Activated naive CD8-positive, alpha-beta T cell treated with anti-CD3 and anti-CD28 coated beads, Interleukin-2, amount 50 U/mL, for 24 hours (primary cell): ENCODE measurements around the gene RNF39.

Experiments
- ATAC-seq: fragments of 150-1000 bp; cut with Tn5 transposase; one replicate; pipeline ENCODE4 v1.10.0; 2021
- DNase-seq: peaks from one replicate; pipeline ENCODE4 v3.0.0; 2021
- H3K27ac Mint-ChIP-seq: one replicate; pipeline ENCODE4 v1.8.0; 2021; ENCODE audit warnings: mild to moderate bottlenecking, mixed read lengths
- H3K27me3 Mint-ChIP-seq: one replicate; pipeline ENCODE4 v1.8.0; 2021; ENCODE audit warnings: mixed read lengths
- H3K36me3 Mint-ChIP-seq: one replicate; pipeline ENCODE4 v1.8.0; 2021; ENCODE audit warnings: low read depth, mixed read lengths
- H3K4me1 Mint-ChIP-seq: one replicate; pipeline ENCODE4 v1.8.0; 2021; ENCODE audit warnings: mixed read lengths
- H3K4me3 Mint-ChIP-seq: one replicate; pipeline ENCODE4 v1.8.0; 2021; ENCODE audit warnings: mild to moderate bottlenecking, moderate library complexity, mixed read lengths
- H3K9me3 Mint-ChIP-seq: one replicate; pipeline ENCODE4 v1.8.0; 2021; ENCODE audit warnings: mixed read lengths

RNF39 gene

GRCh38 chr6:30102414-30102969 lies 26.9 kb upstream of the RNF39 start:
- peak overlapping the region; percentile 78 for H3K4me3 Mint-ChIP-seq
- H3K27ac Mint-ChIP-seq = no peak overlapping the region
- ATAC-seq = no peak
- peaks cover 51% of the 10 kb centered on the region for H3K27me3 Mint-ChIP-seq
- no peaks in the 10 kb centered on the region for H3K36me3 Mint-ChIP-seq
- peaks cover 43% of the 10 kb centered on the region for H3K4me1 Mint-ChIP-seq
- no peaks in the 10 kb centered on the region for H3K9me3 Mint-ChIP-seq
- DNase-seq = peak; percentile 8

GRCh38 chr6:30101444-30102413 lies 26.2 kb upstream of the RNF39 start:
- DNase-seq (peak; percentile 85), ATAC-seq (peak; percentile 75)
- no peaks in the 10 kb centered on the region for H3K36me3 Mint-ChIP-seq
- peaks cover 51% of the 10 kb centered on the region for H3K27me3 Mint-ChIP-seq
- H3K9me3 Mint-ChIP-seq = no peaks in the 10 kb centered on the region
- H3K4me3 Mint-ChIP-seq = peak overlapping the region; percentile 78
- H3K4me1 Mint-ChIP-seq = peaks cover 44% of the 10 kb centered on the region
- no peak overlapping the region for H3K27ac Mint-ChIP-seq

GRCh38 chr6:30100585-30101443 lies 25.2 kb upstream of the RNF39 start:
- peak; percentile 17 for DNase-seq
- H3K36me3 Mint-ChIP-seq = no peaks in the 10 kb centered on the region
- H3K4me1 Mint-ChIP-seq = peaks cover 44% of the 10 kb centered on the region
- H3K27me3 Mint-ChIP-seq = peaks cover 49% of the 10 kb centered on the region
- ATAC-seq = no peak
- H3K27ac Mint-ChIP-seq = no peak overlapping the region
- no peaks in the 10 kb centered on the region for H3K9me3 Mint-ChIP-seq
- peak overlapping the region; percentile 78 for H3K4me3 Mint-ChIP-seq

GRCh38 chr6:30100154-30100553 lies 24.6 kb upstream of the RNF39 start:
- no peaks in the 10 kb centered on the region for H3K36me3 Mint-ChIP-seq
- H3K4me1 Mint-ChIP-seq = peaks cover 44% of the 10 kb centered on the region
- peak overlapping the region; percentile 56 for H3K4me3 Mint-ChIP-seq

GRCh38 chr6:30097902-30098768 lies 22.6 kb upstream of the RNF39 start:
- H3K36me3 Mint-ChIP-seq = no peaks in the 10 kb centered on the region
- H3K27me3 Mint-ChIP-seq = peaks cover 50% of the 10 kb centered on the region
- H3K9me3 Mint-ChIP-seq = no peaks in the 10 kb centered on the region
- no peak overlapping the region for H3K27ac Mint-ChIP-seq
- no peak overlapping the region for H3K4me3 Mint-ChIP-seq
- H3K4me1 Mint-ChIP-seq = peaks cover 38% of the 10 kb centered on the region
- ATAC-seq (no peak), DNase-seq (no peak)

More at GRCh38 chr6:30100154-30100553, 24.6 kb upstream of the RNF39 start:
- peaks cover 49% of the 10 kb centered on the region for H3K27me3 Mint-ChIP-seq
- H3K27ac Mint-ChIP-seq = no peak overlapping the region
- DNase-seq (no peak), ATAC-seq (no peak)
- no peaks in the 10 kb centered on the region for H3K9me3 Mint-ChIP-seq

- H3K4me3 Mint-ChIP-seq = no peak overlapping the region
- no peak for DNase-seq
- H3K4me1 Mint-ChIP-seq = peaks cover 30% of the 10 kb centered on the region
- H3K9me3 Mint-ChIP-seq = no peaks in the 10 kb centered on the region
- no peaks in the 10 kb centered on the region for H3K36me3 Mint-ChIP-seq
- H3K27ac Mint-ChIP-seq = no peak overlapping the region
- peaks cover 55% of the 10 kb centered on the region for H3K27me3 Mint-ChIP-seq
- ATAC-seq = no peak
Observed at GRCh38 chr6:30096829-30097228, 21.3 kb upstream of the RNF39 start.

DNA sequence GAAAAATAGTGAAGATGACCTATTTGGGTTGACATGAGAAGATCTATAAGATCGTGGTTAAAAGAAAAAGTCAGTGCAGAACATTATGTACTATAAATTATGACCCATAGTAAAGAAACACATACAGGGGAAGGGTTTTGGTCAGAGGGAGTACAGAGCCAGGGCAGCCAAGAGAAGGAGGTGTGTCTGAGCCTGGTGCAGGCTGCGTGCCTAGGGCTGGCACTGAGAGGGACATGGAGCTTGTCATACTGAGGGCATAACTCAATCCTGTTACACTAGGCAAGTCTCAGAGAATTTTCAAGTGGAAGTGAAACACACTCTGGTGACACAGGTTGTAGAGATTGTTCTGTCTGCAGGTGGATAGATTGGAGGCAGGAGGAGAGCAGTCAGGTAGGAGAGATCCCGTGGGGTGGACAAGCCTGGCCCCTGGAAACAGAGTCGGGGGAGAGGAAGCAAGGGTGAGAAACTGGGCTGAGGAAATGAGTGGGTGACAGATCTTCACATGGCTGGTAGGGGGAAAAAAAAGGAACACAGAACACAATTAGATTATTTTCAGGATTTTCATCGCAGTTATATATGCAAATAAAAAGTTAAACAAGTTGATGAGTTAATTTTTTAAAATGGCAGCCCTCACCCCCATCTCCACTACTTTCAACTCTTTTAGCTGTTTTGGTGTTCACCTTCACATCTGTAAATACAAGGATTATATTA lies 18.5 kb upstream of the RNF39 start:
- Mint-ChIP-seq H3K4me1 (peaks cover 12% of the 10 kb centered on the region), H3K4me3 (no peak overlapping the region), H3K9me3 (no peaks in the 10 kb centered on the region), H3K36me3 (no peaks in the 10 kb centered on the region), H3K27me3 (peaks cover 53% of the 10 kb centered on the region), H3K27ac (no peak overlapping the region)
- DNase-seq = no peak
- no peak for ATAC-seq

GRCh38 chr6:30092852-30093543 lies 17.4 kb upstream of the RNF39 start:
- Mint-ChIP-seq H3K4me1 (peaks cover 6% of the 10 kb centered on the region), H3K27ac (no peak overlapping the region), H3K9me3 (no peaks in the 10 kb centered on the region), H3K27me3 (peaks cover 49% of the 10 kb centered on the region), H3K36me3 (no peaks in the 10 kb centered on the region), H3K4me3 (no peak overlapping the region)
- DNase-seq = no peak
- ATAC-seq = no peak

- ATAC-seq = no peak
- DNase-seq = no peak
Observed at GRCh38 chr6:30091577-30092381, 16.2 kb upstream of the RNF39 start.

GRCh38 chr6:30087876-30088275 lies 12.3 kb upstream of the RNF39 start:
- Mint-ChIP-seq H3K4me1 (no peaks in the 10 kb centered on the region), H3K36me3 (no peaks in the 10 kb centered on the region), H3K4me3 (no peak overlapping the region), H3K9me3 (no peaks in the 10 kb centered on the region), H3K27ac (no peak overlapping the region), H3K27me3 (peaks cover 50% of the 10 kb centered on the region)
- DNase-seq = no peak
- no peak for ATAC-seq

More at GRCh38 chr6:30091577-30092381, 16.2 kb upstream of the RNF39 start:
- no peaks in the 10 kb centered on the region for H3K36me3 Mint-ChIP-seq
- no peak overlapping the region for H3K27ac Mint-ChIP-seq
- H3K4me3 Mint-ChIP-seq = no peak overlapping the region
- H3K9me3 Mint-ChIP-seq = no peaks in the 10 kb centered on the region
- no peaks in the 10 kb centered on the region for H3K4me1 Mint-ChIP-seq
- peaks cover 49% of the 10 kb centered on the region for H3K27me3 Mint-ChIP-seq

DNA sequence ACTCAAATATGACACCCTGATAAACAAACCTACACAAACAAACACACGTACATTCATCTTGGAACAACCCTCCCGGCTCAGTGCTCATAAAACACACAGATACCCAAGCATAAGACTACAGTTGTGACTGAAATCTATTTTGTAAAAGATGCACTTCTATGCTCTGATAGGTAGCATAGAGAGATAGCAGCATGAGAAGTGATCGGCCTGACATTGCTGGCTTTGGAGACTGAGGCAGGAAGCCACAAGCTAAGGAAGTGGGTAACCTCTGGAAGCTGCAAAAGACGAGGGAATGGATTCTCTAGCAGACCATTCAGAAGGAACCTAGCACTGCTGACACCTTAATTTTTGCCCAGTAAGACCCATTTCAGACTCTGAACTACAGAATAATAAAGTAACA lies 1.6 kb upstream of the RNF39 start:
- Mint-ChIP-seq H3K36me3 (no peaks in the 10 kb centered on the region), H3K27me3 (peaks cover 60% of the 10 kb centered on the region), H3K4me1 (peaks cover 26% of the 10 kb centered on the region), H3K9me3 (no peaks in the 10 kb centered on the region), H3K27ac (no peak overlapping the region), H3K4me3 (no peak overlapping the region)
- DNase-seq (no peak), ATAC-seq (no peak)
